LNCaP clone FGC (cell line): Measurements from ENCODE around the gene MBD2.

Experiments
- DNase-seq: peaks from one replicate; pipeline ENCODE4 v3.0.0-alpha.2; 2011; ENCODE audit warnings: low read depth
- H3K4me3 ChIP-seq: 2 replicates; pipeline ENCODE4 v1.5.1; 2011; ENCODE audit warnings: mild to moderate bottlenecking, low read depth, low read length, control low read depth
- CTCF ChIP-seq: IDR thresholded peaks from 2 replicates; pipeline ENCODE4 v1.5.1; 2012; ENCODE audit warnings: mild to moderate bottlenecking; ENCODE audit not compliant: control insufficient read depth, insufficient read depth; ENCODE audit errors: extremely low read depth

Gene MBD2

DNA sequence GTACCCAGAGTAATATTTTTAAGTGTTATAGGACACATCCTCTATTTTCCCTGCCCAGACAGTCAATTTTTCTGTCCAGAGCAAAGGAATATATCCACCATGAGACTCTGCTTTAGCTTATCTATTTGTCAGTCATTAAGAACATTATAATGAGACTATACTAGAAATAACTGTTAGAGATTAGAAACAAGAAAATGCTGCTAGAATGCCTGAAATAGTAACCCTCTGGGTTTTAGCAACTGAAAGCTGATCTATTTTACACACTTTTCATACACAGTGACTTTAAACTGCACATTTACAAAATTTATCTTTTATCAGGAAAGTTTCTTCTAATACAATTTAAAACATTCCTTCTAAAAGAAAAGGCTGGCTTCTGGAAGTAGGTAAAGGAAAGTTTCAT lies 39.6 kb downstream of the MBD2 start:
- no peak for TF ChIP-seq CTCF
- H3K4me3 ChIP-seq: no peak overlapping the region
- DNase-seq: no peak

DNA sequence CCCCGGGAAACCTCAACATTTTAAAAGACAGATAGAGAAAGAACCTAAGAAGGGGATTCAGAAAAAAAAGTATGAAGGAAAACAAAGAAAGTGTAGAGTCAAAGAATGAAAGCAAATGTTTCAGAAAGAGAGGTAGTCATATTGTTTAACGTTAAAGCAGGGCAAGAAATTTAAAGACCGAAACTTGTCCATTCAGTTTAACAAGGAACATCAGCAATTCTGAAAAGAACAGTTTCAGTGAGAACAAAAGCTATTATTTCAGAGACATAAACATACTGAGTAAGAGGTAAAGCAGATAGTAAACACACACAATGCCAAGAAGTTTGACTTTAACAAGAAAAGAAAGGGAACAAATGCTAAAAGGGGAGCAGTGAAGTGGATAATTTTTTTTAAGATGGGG lies 41.1 kb downstream of the MBD2 start:
- no peak for DNase-seq
- H3K4me3 ChIP-seq: no peak overlapping the region
- TF ChIP-seq CTCF: no peak

- H3K4me3 ChIP-seq: no peak overlapping the region
- DNase-seq: no peak
- TF ChIP-seq CTCF: no peak
Observed at GRCh38 chr18:54181856-54182602, 42.4 kb downstream of the MBD2 start.

DNA sequence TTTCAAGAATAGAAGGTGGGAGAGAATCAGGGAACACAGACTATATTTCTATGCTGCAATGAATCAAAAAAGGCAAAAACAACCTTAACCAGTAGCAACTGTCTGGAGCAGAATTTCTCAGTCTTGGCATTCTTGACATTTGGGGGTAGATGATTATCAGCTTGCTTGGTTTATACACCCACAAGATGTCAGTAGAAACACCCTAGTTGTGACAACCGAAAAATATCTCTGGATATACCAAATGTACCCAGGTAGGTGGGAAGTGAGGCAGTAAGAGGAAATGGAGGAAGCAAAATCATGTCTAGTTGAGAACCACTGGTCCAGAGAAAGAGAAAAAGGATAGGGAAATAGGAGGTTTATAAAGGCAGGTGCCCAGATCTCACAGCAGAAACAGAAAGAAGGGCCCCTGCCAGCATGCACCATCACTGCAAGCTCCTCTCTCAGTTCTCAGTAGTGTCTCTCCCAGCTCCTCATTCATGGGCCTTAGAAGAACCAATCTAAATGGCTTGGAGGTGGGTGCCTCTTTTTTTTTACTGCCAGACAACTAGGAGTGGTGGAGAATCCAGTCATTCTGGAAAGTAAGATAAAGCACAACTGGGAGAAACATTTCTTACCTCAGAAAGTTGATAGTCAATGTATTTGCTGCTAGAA lies 50.4 kb downstream of the MBD2 start:
- DNase-seq: no peak
- no peak for TF ChIP-seq CTCF

DNA sequence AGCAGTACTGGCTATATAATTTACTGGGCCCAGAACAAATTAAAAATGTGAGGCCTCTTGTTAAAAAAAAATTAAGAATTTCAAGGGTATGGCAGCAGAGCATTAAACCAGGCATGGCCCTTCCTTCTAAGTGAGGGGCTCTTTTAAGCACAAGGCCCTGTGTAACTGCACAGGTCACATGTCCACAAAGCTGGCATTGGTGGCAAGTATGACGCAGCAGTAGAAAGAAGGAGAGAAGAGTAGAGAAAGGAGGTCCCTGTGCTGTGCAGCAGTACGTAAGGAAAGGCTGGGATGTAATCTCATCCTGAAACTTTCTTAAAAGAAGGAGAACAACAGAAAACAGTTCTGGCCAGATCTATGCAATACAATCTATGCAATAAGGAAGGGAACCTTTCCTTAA lies 51.2 kb downstream of the MBD2 start:
- no peak for TF ChIP-seq CTCF
- DNase-seq: no peak
- H3K4me3 ChIP-seq: no peak overlapping the region

More for the DNA sequence above, 50.4 kb downstream of the MBD2 start:
- H3K4me3 ChIP-seq: no peak overlapping the region

- DNase-seq: no peak
- no peak for TF ChIP-seq CTCF
- H3K4me3 ChIP-seq: no peak overlapping the region
Observed at GRCh38 chr18:54169431-54170403, 54.8 kb downstream of the MBD2 start.
